AG04450 (cell line): Measurements from ENCODE around the gene ARIH2. TPM values are rescaled to one million over a fixed set of nuclear protein-coding genes. Genes with fewer than 3 reads are reported as not detected.
A peak's percentile ranks its signal among the peaks of the same experiment; 100 is the strongest.
"Not testable (repeated sequence)": the region's sequence is repeated elsewhere in the genome, so short reads cannot be mapped to it uniquely, and the experiment has no call there.

Experiments used
- CTCF ChIA-PET: fragments of 300-600, 350-600 bp; formaldehyde crosslinking; extraction: SDS; loops from one replicate; lab custom pipeline; 2022; ENCODE audit warnings: antibody characterized with exemption, inconsistent platforms; lab: Charles Lee
- POLR2A ChIA-PET: fragments of 350-600 bp; formaldehyde crosslinking; extraction: SDS; loops from one replicate; lab custom pipeline; 2021; ENCODE audit warnings: antibody characterized with exemption, inconsistent platforms; lab: Yijun Ruan, JAX
- DNase-seq: peaks from one replicate; pipeline ENCODE4 v3.0.0-alpha.2; 2011; ENCODE audit warnings: low read depth, low spot score
- H3K27ac ChIP-seq: one replicate; pipeline ENCODE4 v1.5.1; 2012; ENCODE audit warnings: low read depth, low read length, control low read depth
- H3K27me3 ChIP-seq: one replicate; pipeline ENCODE4 v1.6.0; 2012; ENCODE audit warnings: low read length; ENCODE audit not compliant: control insufficient read depth, insufficient read depth
- H3K4me3 ChIP-seq: 2 replicates; pipeline ENCODE4 v1.5.1; 2011; ENCODE audit warnings: mild to moderate bottlenecking, low read depth, low read length, control low read depth
- H3K9me3 ChIP-seq: 2 replicates; pipeline ENCODE4 v1.5.1; 2012; ENCODE audit warnings: low read length; ENCODE audit not compliant: control insufficient read depth, insufficient read depth
- polyA plus RNA-seq: library from polyadenylated mRNA; depleted of rRNA; stranded (reverse); fragments of >200 nt; gene quantifications from 2 replicates; pipeline ENCODE4 v1.2.3, GENCODE V29; 2011
- TF ChIP-seq, protein P1 (sequence below): IDR thresholded peaks from 2 replicates; pipeline ENCODE4 v1.5.1; 2011; ENCODE audit warnings: low read depth, low read length, control low read depth, inconsistent platforms

Gene ARIH2
- polyA plus RNA-seq, 1 experiment: 77.5 TPM

DNA sequence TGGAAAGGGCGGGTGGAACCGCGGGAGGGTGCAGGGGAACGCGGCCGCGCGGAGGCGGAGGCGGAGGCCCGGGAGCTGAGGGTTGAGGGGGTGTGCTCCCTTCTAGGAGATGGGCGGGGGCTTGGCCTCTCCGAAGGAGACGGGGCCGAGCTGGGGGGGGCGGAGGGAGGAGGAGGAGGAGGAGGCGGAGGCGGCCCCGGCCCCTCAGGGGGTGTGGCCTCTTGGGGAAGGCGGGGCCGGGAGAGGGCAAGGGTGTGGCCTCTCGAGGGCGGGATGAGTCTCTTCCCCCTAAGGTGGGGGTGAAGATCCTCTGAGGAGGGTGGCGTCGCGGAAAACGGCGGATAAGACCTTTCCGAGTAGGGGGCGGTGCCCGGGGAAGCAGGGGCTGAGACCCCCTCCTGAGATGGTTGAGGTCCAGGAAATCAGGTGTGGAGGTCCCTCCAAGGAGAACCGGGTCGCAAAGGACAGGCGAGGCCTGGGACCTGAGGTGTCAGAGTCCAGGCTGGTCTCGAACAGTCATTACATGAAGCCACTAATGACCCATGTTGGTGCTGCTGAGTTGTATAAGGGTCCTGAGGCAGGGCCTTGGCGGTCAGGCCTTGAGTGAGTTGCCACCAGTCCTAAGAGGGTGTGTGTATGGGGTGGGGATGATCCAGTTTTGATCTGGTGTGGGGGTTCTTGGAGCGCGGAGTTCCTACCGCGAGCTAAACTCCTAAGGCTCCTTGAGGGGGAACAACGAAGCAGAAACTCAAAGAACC lies 89.3 kb downstream of the ARIH2 start:
- Histone ChIP-seq H3K27me3 (no peaks in the 10 kb centered on the region), H3K9me3 (peaks cover 4% of the 10 kb centered on the region; the same call in 1 of the 2 replicates), H3K4me3 (peak overlapping the region; percentile 93), H3K27ac (peak overlapping the region; percentile 98)
- peak; percentile 62 for DNase-seq
- TF ChIP-seq, protein P1, sequence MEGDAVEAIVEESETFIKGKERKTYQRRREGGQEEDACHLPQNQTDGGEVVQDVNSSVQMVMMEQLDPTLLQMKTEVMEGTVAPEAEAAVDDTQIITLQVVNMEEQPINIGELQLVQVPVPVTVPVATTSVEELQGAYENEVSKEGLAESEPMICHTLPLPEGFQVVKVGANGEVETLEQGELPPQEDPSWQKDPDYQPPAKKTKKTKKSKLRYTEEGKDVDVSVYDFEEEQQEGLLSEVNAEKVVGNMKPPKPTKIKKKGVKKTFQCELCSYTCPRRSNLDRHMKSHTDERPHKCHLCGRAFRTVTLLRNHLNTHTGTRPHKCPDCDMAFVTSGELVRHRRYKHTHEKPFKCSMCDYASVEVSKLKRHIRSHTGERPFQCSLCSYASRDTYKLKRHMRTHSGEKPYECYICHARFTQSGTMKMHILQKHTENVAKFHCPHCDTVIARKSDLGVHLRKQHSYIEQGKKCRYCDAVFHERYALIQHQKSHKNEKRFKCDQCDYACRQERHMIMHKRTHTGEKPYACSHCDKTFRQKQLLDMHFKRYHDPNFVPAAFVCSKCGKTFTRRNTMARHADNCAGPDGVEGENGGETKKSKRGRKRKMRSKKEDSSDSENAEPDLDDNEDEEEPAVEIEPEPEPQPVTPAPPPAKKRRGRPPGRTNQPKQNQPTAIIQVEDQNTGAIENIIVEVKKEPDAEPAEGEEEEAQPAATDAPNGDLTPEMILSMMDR: no peak
- POLR2A ChIA-PET: interaction anchor here (0.5 to 4.5 kb wide), 18 partner anchors 9 to 969 kb away, joined by 3 to 74 read pairs (median 6); partner anchors contain the start of genes ARIH2, ATRIP, DALRD3 and IMPDH2
- CTCF ChIA-PET: interaction anchor here (1.0 to 2.8 kb wide), 9 partner anchors 9 to 268 kb away, joined by 3 to 24 read pairs (median 5); partner anchors contain the start of genes NDUFAF3 and P4HTM

DNA sequence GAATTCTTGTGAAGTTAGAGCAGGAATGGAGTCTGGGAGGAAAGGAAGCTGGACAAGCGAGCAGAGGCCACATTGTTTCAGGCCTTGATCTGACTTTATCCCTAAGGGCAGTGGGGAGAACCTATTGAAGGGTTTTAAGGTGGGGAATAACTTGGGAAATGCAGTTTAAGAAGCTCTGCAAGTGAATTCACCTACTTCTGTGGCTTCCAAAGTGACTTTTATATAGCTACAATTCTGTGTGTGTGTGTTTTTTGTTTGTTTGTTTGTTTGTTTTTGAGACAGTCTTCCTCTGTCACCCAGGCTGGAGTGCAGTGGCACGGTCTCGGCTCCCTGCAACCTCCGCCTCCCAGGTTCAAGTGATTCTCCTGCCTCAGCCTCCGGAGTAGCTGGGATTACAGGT lies 90.0 kb downstream of the ARIH2 start:
- not testable (repeated sequence) for DNase-seq, H3K27ac ChIP-seq, H3K27me3 ChIP-seq, H3K9me3 ChIP-seq
- peak overlapping the region; percentile 93 for H3K4me3 ChIP-seq
- ChIA-PET POLR2A (interaction anchor here (1.4 to 3.3 kb wide), 5 partner anchors 9 to 85 kb away, joined by 3 to 74 read pairs (median 6); partner anchors contain the start of genes DALRD3, IMPDH2, NDUFAF3 and QRICH1), CTCF (interaction anchor here (1.2 to 2.8 kb wide), 5 partner anchors 9 to 269 kb away, joined by 4 to 24 read pairs (median 6); partner anchors contain the start of genes NDUFAF3 and QRICH1)

DNA sequence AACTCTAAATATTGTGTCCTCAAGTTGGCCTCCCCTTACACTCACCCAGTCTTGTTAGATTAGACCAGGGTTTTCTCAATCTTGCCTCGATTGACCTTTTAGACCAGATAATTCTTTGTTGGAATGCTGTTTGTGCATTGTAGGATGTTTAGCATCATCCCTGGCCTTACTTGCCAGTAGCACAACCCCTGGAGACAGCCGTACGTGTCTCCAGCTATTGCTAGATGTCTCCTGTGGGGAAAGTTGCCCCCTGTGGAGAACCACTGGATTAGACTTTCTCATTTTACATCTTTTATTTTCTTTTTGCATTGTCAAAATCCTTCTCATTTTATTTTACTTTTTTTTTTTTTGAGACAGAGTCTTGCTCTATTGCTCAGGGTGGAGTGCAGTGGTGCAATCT lies 90.8 kb downstream of the ARIH2 start:
- DNase-seq: no peak
- CTCF ChIA-PET: interaction anchor here (1.2 to 2.0 kb wide), 3 partner anchors 8 to 84 kb away, joined by 4 to 7 read pairs (median 6); partner anchors contain the start of gene QRICH1
- TF ChIP-seq, protein P1: no peak
- Histone ChIP-seq H3K27me3 (no peaks in the 10 kb centered on the region), H3K27ac (no peak overlapping the region), H3K4me3 (no peak overlapping the region), H3K9me3 (peaks cover 4% of the 10 kb centered on the region; the same call in 1 of the 2 replicates)
- POLR2A ChIA-PET: interaction anchor here (1.3 to 1.8 kb wide), 5 partner anchors 8 to 20 kb away, joined by 3 to 7 read pairs (median 6); partner anchors contain the start of genes DALRD3, IMPDH2 and NDUFAF3

DNA sequence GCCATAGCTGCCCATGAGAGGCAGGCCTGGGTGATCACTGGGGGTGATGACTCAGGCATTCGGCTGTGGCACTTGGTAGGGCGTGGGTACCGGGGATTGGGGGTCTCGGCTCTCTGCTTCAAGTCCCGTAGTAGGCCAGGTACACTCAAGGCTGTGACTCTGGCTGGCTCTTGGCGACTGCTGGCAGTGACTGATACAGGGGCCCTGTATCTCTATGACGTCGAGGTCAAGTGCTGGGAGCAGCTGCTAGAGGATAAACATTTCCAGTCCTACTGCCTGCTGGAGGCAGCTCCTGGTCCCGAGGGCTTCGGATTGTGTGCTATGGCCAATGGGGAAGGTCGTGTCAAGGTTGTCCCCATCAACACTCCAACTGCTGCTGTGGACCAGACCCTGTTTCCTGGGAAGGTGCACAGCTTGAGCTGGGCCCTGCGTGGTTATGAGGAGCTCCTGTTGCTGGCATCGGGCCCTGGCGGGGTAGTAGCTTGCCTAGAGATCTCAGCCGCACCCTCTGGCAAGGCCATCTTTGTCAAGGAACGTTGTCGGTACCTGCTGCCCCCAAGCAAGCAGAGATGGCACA lies 93.9 kb downstream of the ARIH2 start:
- no peak for DNase-seq
- CTCF ChIA-PET: interaction anchor here (1.2 to 2.2 kb wide), 3 partner anchors 10 to 25 kb away, joined by 3 to 19 read pairs (median 6); partner anchors contain the start of gene NDUFAF3

More for the DNA sequence above, 93.9 kb downstream of the ARIH2 start:
- Histone ChIP-seq H3K27me3 (no peaks in the 10 kb centered on the region), H3K27ac (no peak overlapping the region), H3K9me3 (peaks cover under 1% of the 10 kb centered on the region; the same call in 1 of the 2 replicates), H3K4me3 (no peak overlapping the region)
- POLR2A ChIA-PET: interaction anchor here (0.6 to 2.7 kb wide), 3 partner anchors 9 to 19 kb away, joined by 4 to 13 read pairs (median 6); partner anchors contain the start of genes IMPDH2 and NDUFAF3
- TF ChIP-seq, protein P1: no peak
